RWPE2 (cell line): Measurements from ENCODE around the gene EIF3F.

Experiments
- ATAC-seq: fragments of 200-7000 bp; cut with Tn5 transposase; 3 replicates; pipeline ENCODE4 v1.9.1; 2021; ENCODE audit warnings: low read depth
- DNase-seq: peaks from one replicate; pipeline ENCODE4 v3.0.0-alpha.2; 2020; ENCODE audit warnings: low spot score
- H3K27ac ChIP-seq: fragments of 450-650 bp; 2 replicates; pipeline ENCODE4 v1.5.1; 2017; ENCODE audit warnings: mild to moderate bottlenecking; ENCODE audit not compliant: poor library complexity, severe bottlenecking
- H3K27me3 ChIP-seq: fragments of 250-450 bp; sonication (Bioruptor Pico); 2 replicates; pipeline ENCODE4 v1.5.1; 2021; ENCODE audit warnings: mild to moderate bottlenecking, moderate library complexity; ENCODE audit not compliant: insufficient read depth, poor library complexity, severe bottlenecking
- H3K36me3 ChIP-seq: fragments of 250-450 bp; sonication (Bioruptor Pico); 2 replicates; pipeline ENCODE4 v1.5.1; 2020; ENCODE audit warnings: low read depth, mild to moderate bottlenecking, moderate library complexity
- H3K4me1 ChIP-seq: fragments of 250-450 bp; sonication (Bioruptor Pico); 2 replicates; pipeline ENCODE4 v1.5.1; 2021; ENCODE audit warnings: mild to moderate bottlenecking, moderate library complexity; ENCODE audit not compliant: insufficient read depth, poor library complexity, severe bottlenecking
- H3K4me3 ChIP-seq: fragments of 250-450 bp; sonication (Bioruptor Pico); 2 replicates; pipeline ENCODE4 v1.5.1; 2021; ENCODE audit warnings: mild to moderate bottlenecking, moderate library complexity; ENCODE audit not compliant: severe bottlenecking
- H3K9me3 ChIP-seq: fragments of 250-450 bp; sonication (Bioruptor Pico); 2 replicates; pipeline ENCODE4 v1.5.1; 2021; ENCODE audit warnings: mild to moderate bottlenecking, moderate library complexity; ENCODE audit not compliant: severe bottlenecking
- CTCF ChIP-seq: fragments of 450-650 bp; IDR thresholded peaks from one replicate; pipeline ENCODE4 v1.5.1; 2017; ENCODE audit warnings: mild to moderate bottlenecking, moderate library complexity; ENCODE audit not compliant: poor library complexity, severe bottlenecking

The EIF3F gene

GRCh38 chr11:7973011-7973410 is 14.1 kb upstream of the EIF3F start:
- no peaks in the 10 kb centered on the region for H3K27me3 ChIP-seq
- H3K4me3 ChIP-seq, result no peak overlapping the region
- TF ChIP-seq CTCF, result no peak
- no peak for ATAC-seq
- no peak for DNase-seq
- no peaks in the 10 kb centered on the region for H3K36me3 ChIP-seq
- H3K9me3 ChIP-seq, result no peaks in the 10 kb centered on the region
- H3K27ac ChIP-seq, result no peak overlapping the region
- peaks cover 18% of the 10 kb centered on the region for H3K4me1 ChIP-seq

- DNase-seq (no peak), ATAC-seq (no peak)
- H3K36me3 ChIP-seq, result no peaks in the 10 kb centered on the region
- H3K27ac ChIP-seq, result no peak overlapping the region
- TF ChIP-seq CTCF, result no peak
- no peaks in the 10 kb centered on the region for H3K9me3 ChIP-seq
- H3K4me1 ChIP-seq, result peaks cover 20% of the 10 kb centered on the region
- no peaks in the 10 kb centered on the region for H3K27me3 ChIP-seq
- no peak overlapping the region for H3K4me3 ChIP-seq
Observed at GRCh38 chr11:7974668-7975067, 12.5 kb upstream of the EIF3F start.

GRCh38 chr11:7977232-7977917 is 9.8 kb upstream of the EIF3F start:
- ATAC-seq, result peak; percentile 86

GRCh38 chr11:7981619-7982157 is 5.4 kb upstream of the EIF3F start:
- no peak overlapping the region for H3K27ac ChIP-seq
- peaks cover 21% of the 10 kb centered on the region for H3K4me1 ChIP-seq
- no peak for TF ChIP-seq CTCF
- ATAC-seq (no peak), DNase-seq (no peak)
- no peak overlapping the region for H3K4me3 ChIP-seq
- no peaks in the 10 kb centered on the region for H3K36me3 ChIP-seq
- H3K27me3 ChIP-seq, result no peaks in the 10 kb centered on the region
- H3K9me3 ChIP-seq, result no peaks in the 10 kb centered on the region

More at GRCh38 chr11:7977232-7977917, 9.8 kb upstream of the EIF3F start:
- peak overlapping the region; percentile 95 for H3K27ac ChIP-seq
- no peaks in the 10 kb centered on the region for H3K36me3 ChIP-seq
- peaks cover 20% of the 10 kb centered on the region for H3K4me1 ChIP-seq
- DNase-seq, result no peak
- no peaks in the 10 kb centered on the region for H3K9me3 ChIP-seq
- TF ChIP-seq CTCF, result no peak
- H3K27me3 ChIP-seq, result no peaks in the 10 kb centered on the region
- no peak overlapping the region for H3K4me3 ChIP-seq

- Histone ChIP-seq H3K36me3 (no peaks in the 10 kb centered on the region), H3K9me3 (no peaks in the 10 kb centered on the region), H3K4me1 (peaks cover 12% of the 10 kb centered on the region), H3K27me3 (no peaks in the 10 kb centered on the region), H3K4me3 (no peak overlapping the region), H3K27ac (no peak overlapping the region)
- TF ChIP-seq CTCF, result no peak
- DNase-seq (no peak), ATAC-seq (no peak)
Observed at GRCh38 chr11:7982582-7983119, 4.5 kb upstream of the EIF3F start.
